Suprapubic skin (tissue), 4 donors: Measurements from ENCODE around the gene ZNF436.

ENCODE experiments used
- CTCF ChIP-seq, 2 donors: fragments of 200-600 bp in 1 of 2; fragments of 450-650 bp in 1 of 2; sonication (generic) in 1 of 2; IDR thresholded peaks; one replicate each; pipeline ENCODE4 v1.5.1; 2016 to 2019; ENCODE audit warnings: antibody characterized with exemption in 2 of 2, mild to moderate bottlenecking in 1 of 2, moderate library complexity in 1 of 2
- POLR2A ChIP-seq, 2 donors: fragments of 450-650 bp; IDR thresholded peaks; one replicate each; pipeline ENCODE4 v1.6.1; 2017; ENCODE audit warnings: antibody characterized with exemption in 2 of 2, mild to moderate bottlenecking in 2 of 2, moderate library complexity in 2 of 2
- POLR2AphosphoS5 ChIP-seq, 3 donors: sonication (generic); formaldehyde crosslinking; IDR thresholded peaks; one replicate each; pipeline ENCODE4 v1.6.1; 2017; ENCODE audit warnings: antibody characterized with exemption in 3 of 3

- no peak for TF ChIP-seq POLR2AphosphoS5 (IDR thresholded peaks at IDR 0.05)
- no peak for TF ChIP-seq CTCF (IDR thresholded peaks at IDR 0.05)
- no peak for TF ChIP-seq POLR2A (IDR thresholded peaks at IDR 0.05)
Observed at GRCh38 chr1:23408797-23409290, 39.2 kb upstream of the ZNF436 start.
